Measurements from ENCODE around the gene CRIM1. TPM values are rescaled to one million over a fixed set of nuclear protein-coding genes. Genes with fewer than 3 reads are reported as not detected.

The CRIM1 gene
- total RNA-seq, 1 experiment from 2014 or later, result 24.1 TPM

DNA sequence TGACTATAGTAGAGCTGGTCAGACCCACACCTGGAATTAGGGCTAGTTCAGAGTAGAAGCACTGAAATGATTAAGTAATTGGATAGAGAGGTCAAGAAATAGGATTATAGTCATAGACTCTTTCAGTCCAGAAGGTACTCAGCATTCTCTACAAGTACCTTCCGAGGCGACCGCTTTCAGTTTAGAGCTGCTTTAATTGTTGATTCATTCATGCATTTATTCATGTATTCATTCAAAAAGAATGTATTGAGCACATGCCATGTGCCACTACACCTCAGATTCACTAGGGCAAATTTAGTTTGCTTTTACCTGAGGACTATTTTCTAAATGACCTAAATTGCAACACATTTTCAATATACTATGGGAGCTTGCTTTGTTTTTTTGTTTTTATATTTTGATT lies 48.7 kb downstream of the CRIM1 start (continued):
- TF ChIP-seq MAX (CRISPR knock-in tag; IDR thresholded peaks at IDR 0.05) (no peak), TCF7 (CRISPR knock-in tag; IDR thresholded peaks at IDR 0.05; ENCODE audit: low read depth) (no peak), ZNF281 (CRISPR knock-in tag; IDR thresholded peaks at IDR 0.05) (no peak), SP1 (CRISPR knock-in tag; conservative IDR thresholded peaks at IDR 0.05) (no peak), ZNF121 (CRISPR knock-in tag; IDR thresholded peaks at IDR 0.05) (no peak)

GRCh38 chr2:36404754-36405153 lies 49.2 kb downstream of the CRIM1 start:
- TF ChIP-seq FOXP1 (CRISPR knock-in tag; IDR thresholded peaks at IDR 0.05; ENCODE audit: borderline replicate concordance) (no peak), MYBL2 (CRISPR knock-in tag; IDR thresholded peaks at IDR 0.05) (no peak), EMX1 (CRISPR knock-in tag; IDR thresholded peaks at IDR 0.05) (no peak), ZNF121 (CRISPR knock-in tag; IDR thresholded peaks at IDR 0.05) (no peak), NR2C2 (CRISPR knock-in tag; IDR thresholded peaks at IDR 0.05) (no peak), ZNF423 (CRISPR knock-in tag; IDR thresholded peaks at IDR 0.05) (no peak), SOX15 (CRISPR knock-in tag; IDR thresholded peaks at IDR 0.05) (no peak), KAT7 (CRISPR knock-in tag; IDR thresholded peaks at IDR 0.05; ENCODE audit: borderline replicate concordance) (no peak), E2F1 (CRISPR knock-in tag; IDR thresholded peaks at IDR 0.05) (no peak), NFATC4 (CRISPR knock-in tag; IDR thresholded peaks at IDR 0.05) (no peak), ZNF263 (CRISPR knock-in tag; IDR thresholded peaks at IDR 0.05; ENCODE audit: low read depth) (no peak), TP53 (CRISPR knock-in tag; IDR thresholded peaks at IDR 0.05) (no peak), IRF1 (CRISPR knock-in tag; IDR thresholded peaks at IDR 0.05) (no peak), CBFB (CRISPR knock-in tag; IDR thresholded peaks at IDR 0.05; ENCODE audit: low read depth) (no peak), AR (CRISPR knock-in tag; IDR thresholded peaks at IDR 0.05) (no peak)
- TF ChIP-seq, protein P1, sequence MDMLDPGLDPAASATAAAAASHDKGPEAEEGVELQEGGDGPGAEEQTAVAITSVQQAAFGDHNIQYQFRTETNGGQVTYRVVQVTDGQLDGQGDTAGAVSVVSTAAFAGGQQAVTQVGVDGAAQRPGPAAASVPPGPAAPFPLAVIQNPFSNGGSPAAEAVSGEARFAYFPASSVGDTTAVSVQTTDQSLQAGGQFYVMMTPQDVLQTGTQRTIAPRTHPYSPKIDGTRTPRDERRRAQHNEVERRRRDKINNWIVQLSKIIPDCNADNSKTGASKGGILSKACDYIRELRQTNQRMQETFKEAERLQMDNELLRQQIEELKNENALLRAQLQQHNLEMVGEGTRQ (CRISPR knock-in tag; IDR thresholded peaks at IDR 0.05), result no peak
- TF ChIP-seq, protein P2, sequence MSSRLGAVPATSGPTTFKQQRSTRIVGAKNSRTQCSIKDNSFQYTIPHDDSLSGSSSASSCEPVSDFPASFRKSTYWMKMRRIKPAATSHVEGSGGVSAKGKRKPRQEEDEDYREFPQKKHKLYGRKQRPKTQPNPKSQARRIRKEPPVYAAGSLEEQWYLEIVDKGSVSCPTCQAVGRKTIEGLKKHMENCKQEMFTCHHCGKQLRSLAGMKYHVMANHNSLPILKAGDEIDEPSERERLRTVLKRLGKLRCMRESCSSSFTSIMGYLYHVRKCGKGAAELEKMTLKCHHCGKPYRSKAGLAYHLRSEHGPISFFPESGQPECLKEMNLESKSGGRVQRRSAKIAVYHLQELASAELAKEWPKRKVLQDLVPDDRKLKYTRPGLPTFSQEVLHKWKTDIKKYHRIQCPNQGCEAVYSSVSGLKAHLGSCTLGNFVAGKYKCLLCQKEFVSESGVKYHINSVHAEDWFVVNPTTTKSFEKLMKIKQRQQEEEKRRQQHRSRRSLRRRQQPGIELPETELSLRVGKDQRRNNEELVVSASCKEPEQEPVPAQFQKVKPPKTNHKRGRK (CRISPR knock-in tag; IDR thresholded peaks at IDR 0.05; ENCODE audit: borderline replicate concordance), result no peak
- TF ChIP-seq, protein P3, sequence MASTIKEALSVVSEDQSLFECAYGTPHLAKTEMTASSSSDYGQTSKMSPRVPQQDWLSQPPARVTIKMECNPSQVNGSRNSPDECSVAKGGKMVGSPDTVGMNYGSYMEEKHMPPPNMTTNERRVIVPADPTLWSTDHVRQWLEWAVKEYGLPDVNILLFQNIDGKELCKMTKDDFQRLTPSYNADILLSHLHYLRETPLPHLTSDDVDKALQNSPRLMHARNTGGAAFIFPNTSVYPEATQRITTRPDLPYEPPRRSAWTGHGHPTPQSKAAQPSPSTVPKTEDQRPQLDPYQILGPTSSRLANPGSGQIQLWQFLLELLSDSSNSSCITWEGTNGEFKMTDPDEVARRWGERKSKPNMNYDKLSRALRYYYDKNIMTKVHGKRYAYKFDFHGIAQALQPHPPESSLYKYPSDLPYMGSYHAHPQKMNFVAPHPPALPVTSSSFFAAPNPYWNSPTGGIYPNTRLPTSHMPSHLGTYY (CRISPR knock-in tag; IDR thresholded peaks at IDR 0.05), result no peak
- POLR2A ChIA-PET, result no interaction called here
- no peaks in the 10 kb centered on the region for H3K9me3 Mint-ChIP-seq
- CTCF ChIA-PET, result interaction anchor here (0.9 to 2.2 kb wide), 4 partner anchors 9 to 55 kb away, joined by 3 to 7 read pairs (median 4); no protein-coding TSS in a partner anchor
- no peaks in the 10 kb centered on the region for H3K36me3 Mint-ChIP-seq
- no peaks in the 10 kb centered on the region for H3K27me3 Mint-ChIP-seq (ENCODE audit: low read depth)
- no peak overlapping the region for H3K4me3 Mint-ChIP-seq
- DNase-seq (ENCODE audit: low spot score), result no peak
- H3K4me1 Mint-ChIP-seq, result peaks cover 41% of the 10 kb centered on the region
- no peak for ATAC-seq
- no peak overlapping the region for H3K27ac Mint-ChIP-seq
